ENCODE results near the gene C11orf86.
"Not testable (repeated sequence)": the region's sequence is repeated elsewhere in the genome, so short reads cannot be mapped to it uniquely, and the experiment has no call there.

C11orf86 gene

DNA sequence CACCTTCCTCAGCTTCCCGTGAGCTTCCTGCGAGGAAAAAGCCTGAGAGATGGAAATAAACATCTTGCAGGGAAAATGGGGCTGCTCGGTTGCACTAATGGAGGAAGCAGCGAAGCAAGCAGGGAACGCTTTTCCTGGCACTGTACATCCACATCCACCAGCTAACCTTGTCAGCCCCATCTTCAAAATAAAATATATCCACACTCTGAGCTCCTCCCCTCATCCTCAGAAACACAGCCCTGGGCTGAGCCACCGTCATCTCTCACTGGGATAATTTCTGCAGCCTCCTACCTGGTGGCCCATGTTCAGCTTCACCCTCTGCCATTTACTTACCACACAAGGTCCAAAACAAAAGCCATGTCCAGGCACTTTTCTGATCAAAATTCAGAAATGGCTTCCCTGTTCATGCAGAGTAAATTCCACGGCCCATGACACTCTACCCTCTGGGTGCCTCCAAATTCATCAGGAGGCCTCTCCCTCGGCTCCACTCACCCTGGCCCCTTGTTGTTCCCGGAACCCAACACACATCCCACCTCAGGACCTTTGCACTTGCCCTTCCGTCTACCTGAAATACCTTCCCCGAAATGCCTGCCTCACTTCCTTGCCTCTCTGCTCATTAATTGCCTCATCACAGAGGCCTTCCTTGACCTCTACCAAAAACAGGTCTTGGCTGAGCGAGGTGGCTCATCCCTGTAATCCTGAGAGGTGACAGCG, 13.0 kb downstream of the C11orf86 start:
- no peak for DNase-seq (ENCODE audit: extremely low read depth in 1 of 2, low read depth in 1 of 2)

DNA sequence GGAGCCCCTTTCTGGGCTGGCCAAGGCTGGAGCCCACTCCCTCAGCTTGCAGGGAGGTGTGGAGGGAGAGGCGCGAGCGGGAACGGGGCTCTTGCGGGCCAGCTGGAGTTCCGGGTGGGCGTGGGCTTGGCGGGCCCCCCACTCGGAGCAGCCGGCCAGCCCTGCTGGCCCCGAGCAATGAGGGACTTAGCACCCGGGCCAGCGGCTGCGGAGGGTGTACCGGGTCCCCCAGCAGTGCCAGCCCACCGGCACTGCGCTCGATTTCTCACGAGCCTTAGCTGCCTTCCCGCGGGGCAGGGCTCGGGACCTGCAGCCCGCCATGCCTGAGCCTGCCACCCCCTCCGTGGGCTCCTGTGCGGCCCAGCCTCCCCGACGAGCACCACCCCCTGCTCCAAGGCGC, 13.6 kb downstream of the C11orf86 start:
- not testable (repeated sequence) for DNase-seq (ENCODE audit: extremely low read depth in 1 of 2, low read depth in 1 of 2)

DNA sequence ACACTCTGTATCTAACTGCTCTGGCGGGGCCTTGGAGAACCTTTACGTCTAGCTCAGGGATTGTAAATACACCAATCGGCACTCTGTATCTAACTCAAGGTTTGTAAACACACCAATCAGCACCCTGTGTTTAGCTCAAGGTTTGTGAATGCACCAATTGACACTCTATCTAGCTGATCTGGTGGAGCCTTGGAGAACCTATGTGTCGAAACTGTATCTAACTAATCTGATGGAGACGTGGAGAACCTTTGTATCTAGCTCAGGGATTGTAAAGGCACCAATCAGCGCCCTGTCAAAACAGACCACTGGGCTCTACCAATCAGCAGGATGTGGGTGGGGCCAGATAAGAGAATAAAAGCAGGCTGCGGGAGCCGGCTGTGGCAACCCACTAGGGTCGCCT, 14.3 kb downstream of the C11orf86 start:
- DNase-seq (ENCODE audit: extremely low read depth in 1 of 2, low read depth in 1 of 2): not testable (repeated sequence)

GRCh38 chr11:66992041-66992440, 16.9 kb downstream of the C11orf86 start:
- DNase-seq (ENCODE audit: extremely low read depth in 1 of 2, low read depth in 1 of 2): no peak

DNA sequence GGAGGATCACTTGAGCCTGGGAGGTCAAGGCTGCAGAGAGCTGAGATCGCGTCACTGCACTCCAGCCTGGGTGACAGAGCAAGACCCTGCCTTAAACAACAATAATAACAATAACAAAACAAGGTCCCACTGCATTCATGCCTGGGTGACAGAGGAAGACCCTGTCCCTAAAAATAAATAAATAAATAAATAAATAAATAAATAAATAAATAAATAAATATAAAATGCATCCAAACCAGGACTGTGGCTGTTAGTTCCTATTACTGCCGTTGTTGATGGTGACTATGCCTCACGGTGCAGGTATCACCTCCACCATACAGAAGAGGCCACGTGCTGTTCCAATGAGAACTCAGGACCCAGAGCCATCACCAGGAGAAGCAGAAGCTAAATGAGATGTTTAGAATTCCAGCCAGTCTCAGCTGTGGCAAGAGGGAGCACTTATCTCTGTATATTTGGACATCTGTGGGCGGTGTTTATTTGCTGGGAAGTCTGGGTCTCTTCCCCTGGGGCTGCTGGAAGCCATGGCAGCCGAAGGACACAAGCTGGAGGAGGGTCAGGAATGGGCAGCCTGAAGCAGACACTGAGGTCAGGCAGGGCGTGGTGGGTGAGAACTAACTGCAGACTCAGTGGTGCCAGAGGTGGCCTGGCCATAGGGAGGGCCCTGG, 21.6 kb downstream of the C11orf86 start:
- no peak for DNase-seq (ENCODE audit: extremely low read depth in 1 of 2, low read depth in 1 of 2)

- no peak for DNase-seq (ENCODE audit: extremely low read depth in 1 of 2, low read depth in 1 of 2)
These were observed 24.5 kb downstream of the C11orf86 start for GRCh38 chr11:66999555-66999954.

- no peak for DNase-seq (ENCODE audit: extremely low read depth in 1 of 2, low read depth in 1 of 2)
These were observed 26.2 kb downstream of the C11orf86 start for GRCh38 chr11:67001332-67001731.

- DNase-seq (ENCODE audit: extremely low read depth in 1 of 2, low read depth in 1 of 2): no peak
These were observed 27.3 kb downstream of the C11orf86 start for GRCh38 chr11:67002297-67002913.

GRCh38 chr11:67002921-67003411, 27.9 kb downstream of the C11orf86 start:
- no peak for DNase-seq (ENCODE audit: extremely low read depth in 1 of 2, low read depth in 1 of 2)

GRCh38 chr11:67005200-67005599, 30.1 kb downstream of the C11orf86 start:
- DNase-seq (ENCODE audit: extremely low read depth in 1 of 2, low read depth in 1 of 2): not testable (repeated sequence)

DNA sequence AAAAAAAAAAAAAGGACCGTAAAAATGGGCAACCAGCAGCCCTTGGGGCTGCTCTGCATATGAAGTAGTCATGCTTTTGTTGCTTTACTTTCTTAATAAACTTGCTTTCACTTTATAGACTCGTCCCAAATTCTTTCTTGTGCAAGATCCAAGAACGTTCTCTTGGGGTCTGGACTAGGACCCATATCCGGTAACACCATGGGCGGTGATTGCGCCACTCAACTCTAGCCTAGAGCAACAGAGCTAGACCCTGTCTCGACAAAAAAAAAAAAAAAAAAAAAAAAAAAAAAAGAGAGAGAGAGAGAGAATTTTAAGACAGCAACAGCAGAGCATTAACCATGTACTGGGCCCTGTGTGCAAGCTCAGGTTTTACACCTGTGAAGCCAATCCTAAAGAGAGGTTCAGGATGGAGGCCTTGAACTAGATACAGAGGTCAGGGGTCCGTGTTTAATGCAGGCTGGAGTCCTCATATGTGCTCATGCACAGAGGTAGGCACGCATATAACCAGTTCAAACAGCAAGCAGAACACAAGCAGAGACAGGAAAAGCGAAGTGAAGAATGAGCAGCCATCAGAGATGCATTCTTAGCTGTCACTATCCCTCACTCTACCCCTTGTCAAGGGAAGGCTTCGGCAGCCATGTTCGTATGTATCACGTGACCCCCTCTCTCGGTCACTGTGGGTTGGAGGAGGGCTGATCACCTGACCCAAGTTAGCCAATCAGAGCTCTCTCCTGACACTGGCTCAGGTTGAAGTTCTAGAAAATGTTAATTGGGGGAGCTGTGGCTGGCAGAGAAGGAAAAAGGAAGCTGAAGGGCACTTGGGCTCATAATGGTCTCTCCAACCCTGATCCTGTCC, 31.2 kb downstream of the C11orf86 start:
- DNase-seq (ENCODE audit: extremely low read depth in 1 of 2, low read depth in 1 of 2): no peak

DNA sequence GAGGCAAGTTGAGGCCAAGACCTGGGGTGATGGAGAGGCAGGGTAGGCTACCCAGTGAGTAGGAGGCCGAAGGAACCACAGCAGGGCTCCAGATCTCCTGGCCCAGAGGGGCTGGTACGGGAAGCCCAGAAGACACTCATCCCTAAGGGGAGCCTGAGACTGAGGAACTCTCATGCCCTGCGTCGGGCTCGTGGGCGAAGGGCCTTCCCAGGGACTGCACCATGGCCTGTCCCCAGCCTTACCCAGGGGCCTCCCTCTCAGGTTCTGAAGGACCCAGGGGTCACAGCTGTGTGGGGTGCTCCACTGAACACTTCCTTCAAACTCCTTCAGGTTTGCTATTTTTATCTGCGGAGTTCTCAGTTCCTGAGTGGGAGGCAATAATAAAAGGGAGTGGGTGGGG, 32.0 kb downstream of the C11orf86 start:
- DNase-seq (ENCODE audit: extremely low read depth in 1 of 2, low read depth in 1 of 2): no peak

DNA sequence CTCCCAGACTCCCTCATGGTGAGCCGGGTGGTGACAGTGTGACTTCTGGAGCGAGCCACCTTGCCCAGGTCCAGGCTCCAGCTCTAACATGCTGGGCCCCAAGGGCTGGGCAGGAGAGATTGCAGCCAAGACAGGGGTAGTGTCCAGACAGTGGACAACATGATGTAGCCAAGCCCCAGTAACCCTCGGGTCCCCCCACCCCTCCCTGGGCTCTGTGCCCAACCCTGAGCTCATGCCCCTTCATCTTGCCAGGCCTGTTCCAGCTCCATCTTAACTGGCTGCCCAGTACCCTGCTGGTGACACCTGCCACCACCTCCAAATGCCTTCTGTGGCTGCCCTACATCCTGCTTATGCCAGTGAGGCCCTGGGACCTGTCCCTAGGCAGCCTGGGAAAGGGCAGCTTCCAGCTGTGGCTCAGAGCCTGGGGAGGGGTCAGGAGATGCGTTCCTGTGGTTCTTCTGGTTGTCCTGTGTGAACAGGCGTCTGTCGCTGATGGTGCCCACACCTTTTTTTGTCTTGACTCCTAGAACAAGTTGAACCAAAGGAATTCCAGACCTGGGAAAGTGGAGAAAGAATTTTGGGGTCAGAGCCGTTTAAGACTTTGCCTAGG, 35.3 kb downstream of the C11orf86 start:
- DNase-seq (ENCODE audit: extremely low read depth in 1 of 2, low read depth in 1 of 2): no peak

DNA sequence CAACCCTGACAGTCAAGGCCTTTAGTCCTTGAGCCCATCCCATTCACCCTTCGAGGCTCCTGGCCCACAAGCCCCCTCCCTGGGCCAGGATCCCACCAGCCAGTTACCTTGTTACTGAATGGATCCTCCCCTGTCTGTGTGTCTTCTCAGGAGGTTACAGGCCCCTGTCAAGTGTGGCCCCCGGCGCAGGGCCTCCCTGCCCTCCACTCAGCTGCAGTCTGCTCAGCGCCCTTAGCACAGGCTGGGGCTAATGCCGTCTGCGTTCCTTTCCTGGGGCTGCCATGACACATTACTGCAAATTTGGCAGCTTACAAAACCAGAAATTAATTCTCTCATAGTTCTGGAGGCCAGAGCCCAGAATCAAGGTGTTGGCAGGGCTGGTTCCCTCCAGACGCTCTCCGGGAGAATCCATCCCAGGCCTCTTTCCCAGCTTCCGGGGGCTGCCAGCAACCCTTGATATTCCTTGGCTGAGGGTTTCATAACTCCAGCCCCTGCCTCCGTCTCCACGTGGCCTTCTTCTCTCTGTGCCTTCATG, 38.5 kb downstream of the C11orf86 start:
- DNase-seq (ENCODE audit: extremely low read depth in 1 of 2, low read depth in 1 of 2): no peak

DNA sequence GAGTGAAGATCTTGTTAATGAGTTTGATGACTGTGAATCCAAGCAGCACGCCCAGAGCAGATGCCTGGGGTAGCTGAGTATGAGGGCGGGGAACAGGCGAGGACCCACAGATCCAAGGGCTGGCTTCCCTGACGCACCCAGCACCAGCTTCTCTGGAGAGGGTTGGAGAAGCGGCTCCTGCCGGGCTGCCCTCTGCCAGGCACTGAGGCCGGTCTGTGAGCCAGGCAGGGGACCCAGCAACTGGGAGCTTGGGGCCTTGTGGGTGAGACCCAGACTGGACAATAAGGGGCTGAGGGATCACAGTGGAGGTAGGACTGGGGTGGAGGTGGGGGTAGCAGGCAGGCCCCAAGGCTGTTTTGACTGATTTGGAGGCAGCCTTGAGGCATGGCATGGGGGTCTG, 39.2 kb downstream of the C11orf86 start:
- no peak for DNase-seq (ENCODE audit: extremely low read depth in 1 of 2, low read depth in 1 of 2)

DNA sequence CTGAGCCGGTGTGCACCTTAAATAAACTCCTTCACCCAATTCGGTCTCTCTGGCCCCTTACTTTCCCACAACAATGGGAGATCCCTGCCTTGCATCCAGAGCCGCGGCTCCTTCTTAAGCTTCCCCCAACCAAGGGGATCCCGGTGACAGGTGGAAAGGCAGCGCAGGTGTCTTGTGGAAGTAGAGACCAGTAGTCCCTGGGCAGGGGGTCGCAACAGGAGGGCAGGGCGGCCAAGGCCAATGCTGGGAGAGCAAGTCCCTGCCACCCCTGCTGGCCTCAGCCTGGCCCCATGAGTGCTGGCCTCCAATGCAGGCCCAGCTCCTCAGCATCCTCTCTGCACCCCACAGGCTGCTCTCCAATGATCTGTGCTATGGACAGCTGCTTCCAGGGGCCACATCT, 39.9 kb downstream of the C11orf86 start:
- no peak for DNase-seq (ENCODE audit: extremely low read depth in 1 of 2, low read depth in 1 of 2)

- no peak for DNase-seq (ENCODE audit: extremely low read depth in 1 of 2, low read depth in 1 of 2)
These were observed 41.4 kb downstream of the C11orf86 start for GRCh38 chr11:67016550-67016949.

- no peak for DNase-seq (ENCODE audit: extremely low read depth in 1 of 2, low read depth in 1 of 2)
These were observed 45.8 kb downstream of the C11orf86 start for GRCh38 chr11:67020949-67021348.

- DNase-seq (ENCODE audit: extremely low read depth in 1 of 2, low read depth in 1 of 2): no peak
These were observed 47.3 kb downstream of the C11orf86 start for GRCh38 chr11:67022341-67022933.
